Naive thymus-derived CD4-positive, alpha-beta T cell (primary cell): ENCODE data around the gene MAGEA11. TPM values are rescaled to one million over a fixed set of nuclear protein-coding genes. Genes with fewer than 3 reads are reported as not detected.

Source experiments
- ATAC-seq: fragments of 150-1000 bp; cut with Tn5 transposase; 2 replicates; pipeline ENCODE4 v1.10.0; 2021; ENCODE audit warnings: mild to moderate bottlenecking, moderate library complexity
- CTCF ChIA-PET: fragments of 350-600 bp; sonication (Branson Sonifier 250); formaldehyde crosslinking; loops from one replicate; lab custom pipeline; 2021; ENCODE audit warnings: antibody characterized with exemption; lab: Charles Lee
- POLR2A ChIA-PET: fragments of 350-600 bp; sonication (Branson Sonifier 250); formaldehyde crosslinking; loops from one replicate; lab custom pipeline; 2021; ENCODE audit warnings: antibody characterized with exemption, inconsistent platforms; lab: Charles Lee
- DNase-seq, 9 donors: peaks; one replicate each; pipeline versions ENCODE4 v3.0.0 to v3.0.0-alpha.2; 2020 to 2022; ENCODE audit warnings: mixed read lengths in 1 of 9
- H3K27ac ChIP-seq: one replicate; pipeline ENCODE4 v1.7.0; 2013; ENCODE audit warnings: mild to moderate bottlenecking, low read depth, low read length, moderate library complexity
- H3K27me3 ChIP-seq, 2 donors: one replicate each; pipeline ENCODE4 v1.7.0; 2013; ENCODE audit warnings: low read length in 2 of 2, mild to moderate bottlenecking in 2 of 2, moderate library complexity in 2 of 2; ENCODE audit not compliant: control insufficient read depth in 2 of 2, insufficient read depth in 2 of 2
- H3K36me3 ChIP-seq, 3 experiments: 1 replicate in 2 of 3; 2 replicates in 1 of 3; pipeline ENCODE4 v1.7.0; 2013; ENCODE audit warnings: low read length in 3 of 3, mild to moderate bottlenecking in 3 of 3, moderate library complexity in 1 of 3; ENCODE audit not compliant: insufficient read depth in 3 of 3, control insufficient read depth in 2 of 3
- H3K4me1 ChIP-seq, 2 donors: one replicate each; pipeline ENCODE4 v1.7.0; 2013; ENCODE audit warnings: low read length in 2 of 2, mild to moderate bottlenecking in 2 of 2, moderate library complexity in 1 of 2; ENCODE audit not compliant: control insufficient read depth in 2 of 2, insufficient read depth in 2 of 2
- H3K4me3 ChIP-seq: 2 replicates; pipeline ENCODE4 v1.7.0; 2013; ENCODE audit warnings: mild to moderate bottlenecking, low read length
- H3K9me3 ChIP-seq, 3 experiments: 1 replicate in 2 of 3; 2 replicates in 1 of 3; pipeline ENCODE4 v1.7.0; 2013; ENCODE audit warnings: low read length in 3 of 3; ENCODE audit not compliant: control insufficient read depth in 2 of 3
- H3K27ac Mint-ChIP-seq, 9 donors: one replicate each; pipeline ENCODE4 v1.8.0; 2020 to 2022; ENCODE audit warnings: mixed read lengths in 9 of 9, mild to moderate bottlenecking in 8 of 9, moderate library complexity in 5 of 9, inconsistent platforms in 2 of 9
- H3K27me3 Mint-ChIP-seq, 5 donors: one replicate each; pipeline ENCODE4 v1.8.0; 2021 to 2022; ENCODE audit warnings: mixed read lengths in 5 of 5, mild to moderate bottlenecking in 1 of 5
- H3K36me3 Mint-ChIP-seq, 5 donors: one replicate each; pipeline ENCODE4 v1.8.0; 2020 to 2022; ENCODE audit warnings: mixed read lengths in 5 of 5, mild to moderate bottlenecking in 3 of 5, inconsistent platforms in 1 of 5
- H3K4me1 Mint-ChIP-seq, 7 donors: one replicate each; pipeline ENCODE4 v1.8.0; 2020 to 2022; ENCODE audit warnings: mixed read lengths in 7 of 7, mild to moderate bottlenecking in 3 of 7, inconsistent platforms in 1 of 7
- H3K4me3 Mint-ChIP-seq, 10 donors: one replicate each; pipeline ENCODE4 v1.8.0; 2020 to 2022; ENCODE audit warnings: mild to moderate bottlenecking in 10 of 10, mixed read lengths in 10 of 10, moderate library complexity in 6 of 10, inconsistent platforms in 2 of 10
- H3K9me3 Mint-ChIP-seq, 11 donors: one replicate each; pipeline ENCODE4 v1.8.0; 2020 to 2022; ENCODE audit warnings: mixed read lengths in 11 of 11, mild to moderate bottlenecking in 4 of 11, inconsistent platforms in 1 of 11, moderate library complexity in 1 of 11
- intact Hi-C, 2 donors: fragments of 100-400 bp; cut with micrococcal nuclease; formaldehyde crosslinking; loops; one replicate each; pipeline ENCODE4 v1.15.1; 2023
- polyA plus RNA-seq, 2 donors: library from polyadenylated mRNA; unstranded; fragments of 300-500 nt; fragmentation: Illumina TruSeq; gene quantifications; one replicate each; pipeline ENCODE4 v1.2.3, GENCODE V29; 2021
- total RNA-seq, 6 experiments: library from RNA in 5 of 6; stranded (reverse) in 5 of 6; gene quantifications; 1 replicate in 5 of 6; 2 replicates in 1 of 6; pipeline ENCODE4 v1.2.3 and lab custom pipeline; 2021 to 2026

Gene MAGEA11
- total and polyA plus RNA-seq, 7 experiments from 2014 or later = not detected

DNA sequence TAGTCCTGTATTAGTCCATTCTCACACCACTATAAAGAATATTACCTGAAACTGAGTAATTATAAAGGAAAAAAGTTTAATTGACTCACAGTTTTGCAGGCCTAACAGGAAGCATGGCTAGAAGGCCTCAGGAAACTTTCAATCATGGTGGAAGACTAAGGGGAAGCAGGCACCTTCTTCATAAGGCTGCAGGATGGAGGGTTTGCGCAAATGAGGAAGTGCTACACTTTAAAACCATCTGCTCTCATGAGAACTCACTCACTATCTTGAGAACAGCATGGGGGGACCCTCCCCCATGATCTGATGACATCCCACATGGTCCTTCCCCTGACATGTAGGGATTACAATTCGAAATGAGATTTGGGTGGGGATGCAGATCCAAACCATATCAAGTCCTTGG lies 12.1 kb upstream of the MAGEA11 start:
- DNase-seq = no peak
- no peak for ATAC-seq
- H3K27ac ChIP-seq = no peak overlapping the region
- no peaks in the 10 kb centered on the region for H3K27me3 ChIP-seq
- H3K36me3 ChIP-seq = no peaks in the 10 kb centered on the region
- peaks cover 0 to 7% (median 0%) of the 10 kb centered on the region in 11 donors for H3K9me3 Mint-ChIP-seq
- H3K9me3 ChIP-seq = no peaks in the 10 kb centered on the region
- intact Hi-C loops = no loop called here
- no peaks in the 10 kb centered on the region for H3K4me1 ChIP-seq
- ChIA-PET CTCF (interaction anchor here (0.6 kb wide), 1 partner anchor 1074 kb away, joined by 3 read pairs; no protein-coding TSS in a partner anchor), POLR2A (no interaction called here)
- H3K4me3 ChIP-seq = no peak overlapping the region
- peaks cover 0 to 11% (median 4%) of the 10 kb centered on the region in 5 donors for H3K27me3 Mint-ChIP-seq
- no peaks in the 10 kb centered on the region for H3K4me1 Mint-ChIP-seq
- no peak overlapping the region for H3K27ac Mint-ChIP-seq
- H3K4me3 Mint-ChIP-seq = no peak overlapping the region
- no peaks in the 10 kb centered on the region for H3K36me3 Mint-ChIP-seq

DNA sequence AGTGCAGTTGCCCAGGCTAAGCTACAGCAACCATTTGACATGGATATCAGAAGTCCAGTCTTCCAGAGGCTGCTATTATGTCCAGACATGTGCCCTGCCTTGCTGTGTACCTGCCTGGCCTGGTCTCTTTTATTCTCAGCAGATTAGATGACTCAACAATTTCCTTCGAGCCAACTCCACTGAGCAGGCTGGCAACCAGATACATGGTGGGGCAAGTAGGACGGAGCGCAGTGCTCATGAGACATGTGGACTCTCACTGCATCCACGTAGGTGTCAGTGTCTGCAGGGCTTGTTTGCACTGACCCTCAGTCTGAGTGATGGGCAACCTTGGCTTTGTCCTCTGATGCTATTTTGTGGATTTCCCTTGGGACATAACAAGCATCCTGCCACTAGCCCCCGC lies 7.2 kb upstream of the MAGEA11 start:
- Mint-ChIP-seq H3K27me3 (peaks cover 0 to 15% (median 3%) of the 10 kb centered on the region in 5 donors), H3K4me3 (no peak overlapping the region), H3K4me1 (no peaks in the 10 kb centered on the region), H3K27ac (no peak overlapping the region), H3K9me3 (peaks cover 0 to 7% (median 0%) of the 10 kb centered on the region in 11 donors), H3K36me3 (no peaks in the 10 kb centered on the region)
- CTCF ChIA-PET = no interaction called here
- POLR2A ChIA-PET = no interaction called here
- Histone ChIP-seq H3K4me1 (no peaks in the 10 kb centered on the region), H3K27me3 (no peaks in the 10 kb centered on the region), H3K27ac (no peak overlapping the region), H3K4me3 (no peak overlapping the region), H3K36me3 (no peaks in the 10 kb centered on the region), H3K9me3 (no peaks in the 10 kb centered on the region)
- DNase-seq (no peak), ATAC-seq (no peak)
- intact Hi-C loops = no loop called here

DNA sequence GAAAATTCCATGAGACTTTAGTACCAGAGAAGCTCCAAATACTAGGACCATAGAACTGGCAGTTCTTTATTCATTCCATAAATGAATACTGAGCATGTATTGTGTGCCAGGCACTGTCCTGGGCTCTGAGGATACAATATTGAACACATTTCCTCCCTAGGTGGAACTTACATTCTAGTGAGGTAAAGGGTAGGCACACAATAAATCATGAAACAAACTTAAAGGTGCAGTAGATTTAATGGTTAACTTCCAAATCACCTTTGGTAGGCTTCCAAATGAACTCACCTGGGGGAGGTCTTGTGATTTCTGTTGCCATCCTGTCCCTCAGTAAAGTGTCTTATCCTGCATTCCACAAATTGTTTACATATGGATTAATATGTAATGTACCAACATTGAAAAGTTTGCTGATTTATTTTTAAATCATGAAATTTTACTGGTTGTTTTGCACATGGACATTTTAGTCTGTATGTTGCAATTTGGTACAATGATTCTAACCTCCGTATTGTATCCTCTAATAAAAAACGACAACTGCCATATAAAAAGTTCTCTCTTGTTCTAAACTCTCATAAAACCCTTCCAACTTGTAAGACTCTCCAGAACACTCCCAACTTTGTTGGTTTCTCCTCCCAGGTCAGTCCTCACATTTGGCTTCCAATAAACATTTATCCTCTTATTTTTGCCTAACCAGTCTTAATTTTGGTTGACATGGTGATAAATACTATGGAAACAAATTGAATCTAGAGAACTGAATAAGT lies 4.5 kb upstream of the MAGEA11 start:
- Histone ChIP-seq H3K4me3 (no peak overlapping the region), H3K27ac (no peak overlapping the region), H3K9me3 (no peaks in the 10 kb centered on the region), H3K36me3 (no peaks in the 10 kb centered on the region), H3K4me1 (no peaks in the 10 kb centered on the region), H3K27me3 (no peaks in the 10 kb centered on the region)
- no peaks in the 10 kb centered on the region for H3K4me1 Mint-ChIP-seq
- intact Hi-C loops = no loop called here
- ATAC-seq (no peak), DNase-seq (no peak)
- no peak overlapping the region for H3K27ac Mint-ChIP-seq
- no peaks in the 10 kb centered on the region for H3K36me3 Mint-ChIP-seq
- H3K9me3 Mint-ChIP-seq = peaks cover 0 to 2% (median 0%) of the 10 kb centered on the region in 11 donors
- peaks cover 0 to 15% (median 3%) of the 10 kb centered on the region in 5 donors for H3K27me3 Mint-ChIP-seq
- ChIA-PET CTCF (no interaction called here), POLR2A (no interaction called here)
- no peak overlapping the region for H3K4me3 Mint-ChIP-seq

DNA sequence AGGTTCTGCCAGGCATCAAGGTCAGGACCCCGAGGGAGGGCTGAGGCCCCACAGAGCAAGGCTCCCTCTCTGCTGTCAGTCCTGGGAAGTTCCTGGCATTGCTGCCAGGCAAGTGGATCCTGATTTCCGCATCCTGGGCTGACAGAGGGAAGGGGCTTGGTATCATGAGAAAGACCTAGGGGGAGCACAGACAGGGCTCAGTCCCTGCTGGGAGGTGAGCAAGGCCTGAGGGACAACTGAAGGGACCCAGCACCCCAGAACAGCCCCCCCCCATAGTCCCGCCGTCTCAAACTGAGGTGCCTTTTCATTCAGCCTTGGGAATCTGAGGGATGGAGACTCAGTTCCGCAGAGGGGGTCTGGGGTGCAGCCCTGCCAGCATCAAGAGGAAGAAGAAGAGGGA lies 971 bp downstream of the MAGEA11 start:
- H3K4me1 Mint-ChIP-seq = no peaks in the 10 kb centered on the region
- no peak overlapping the region for H3K27ac ChIP-seq
- H3K4me3 Mint-ChIP-seq = no peak overlapping the region
- DNase-seq (no peak), ATAC-seq (no peak)
- H3K36me3 ChIP-seq = no peaks in the 10 kb centered on the region
- H3K4me3 ChIP-seq = no peak overlapping the region
- H3K27ac Mint-ChIP-seq = no peak overlapping the region
- peaks cover 0 to 8% (median 0%) of the 10 kb centered on the region in 5 donors for H3K27me3 Mint-ChIP-seq
- H3K9me3 ChIP-seq = no peaks in the 10 kb centered on the region
- POLR2A ChIA-PET = no interaction called here
- no peaks in the 10 kb centered on the region for H3K36me3 Mint-ChIP-seq
- intact Hi-C loops = no loop called here
- H3K27me3 ChIP-seq = no peaks in the 10 kb centered on the region
- H3K9me3 Mint-ChIP-seq = no peaks in the 10 kb centered on the region
- no peaks in the 10 kb centered on the region for H3K4me1 ChIP-seq
- CTCF ChIA-PET = no interaction called here

DNA sequence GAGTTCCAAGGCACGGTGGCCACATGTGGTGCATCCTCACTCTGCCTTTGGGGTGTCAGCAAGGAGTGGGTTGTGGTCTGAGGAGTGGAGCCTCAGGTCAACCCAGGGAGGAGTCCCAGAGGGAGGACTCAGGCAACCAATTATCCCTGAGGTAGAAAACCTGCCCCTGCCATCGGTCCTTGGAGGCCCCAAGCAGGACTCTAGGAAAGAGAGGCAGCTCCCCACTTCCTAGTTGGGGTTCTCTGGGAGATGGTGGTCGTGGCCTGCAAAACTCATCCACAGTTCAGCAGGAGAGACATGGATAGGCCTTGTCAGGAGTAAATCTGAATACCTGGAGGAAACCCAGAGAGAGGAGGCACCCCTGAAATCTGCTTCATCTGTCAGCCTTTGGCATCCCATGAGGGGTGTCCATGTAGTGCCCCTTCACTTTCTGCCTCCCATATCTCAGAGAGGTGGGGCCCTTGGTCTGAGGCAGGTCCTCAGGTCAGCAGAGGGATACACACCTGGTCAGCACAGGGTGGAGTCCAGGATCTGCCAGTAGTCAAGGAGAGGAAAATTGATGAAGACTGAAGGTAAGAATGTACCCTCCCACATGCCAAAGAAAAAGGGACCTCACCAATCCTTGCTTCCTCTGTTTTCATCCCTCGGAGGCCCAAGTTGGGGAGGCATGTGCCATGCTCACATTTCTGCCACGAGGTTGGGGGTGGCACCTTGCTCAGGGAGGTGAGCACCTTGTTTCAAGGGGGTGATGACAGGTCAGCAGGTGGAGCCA lies 1.6 kb downstream of the MAGEA11 start:
- no peaks in the 10 kb centered on the region for H3K36me3 ChIP-seq
- intact Hi-C loops = no loop called here
- DNase-seq = no peak
- Mint-ChIP-seq H3K27me3 (peaks cover 0 to 1% (median 0%) of the 10 kb centered on the region in 5 donors), H3K9me3 (no peaks in the 10 kb centered on the region), H3K4me3 (no peak overlapping the region), H3K27ac (no peak overlapping the region), H3K36me3 (no peaks in the 10 kb centered on the region), H3K4me1 (no peaks in the 10 kb centered on the region)
- ATAC-seq = no peak
- no peaks in the 10 kb centered on the region for H3K4me1 ChIP-seq
- H3K27me3 ChIP-seq = no peaks in the 10 kb centered on the region
- H3K27ac ChIP-seq = no peak overlapping the region
- ChIA-PET CTCF (no interaction called here), POLR2A (no interaction called here)
- H3K9me3 ChIP-seq = no peaks in the 10 kb centered on the region
- no peak overlapping the region for H3K4me3 ChIP-seq

DNA sequence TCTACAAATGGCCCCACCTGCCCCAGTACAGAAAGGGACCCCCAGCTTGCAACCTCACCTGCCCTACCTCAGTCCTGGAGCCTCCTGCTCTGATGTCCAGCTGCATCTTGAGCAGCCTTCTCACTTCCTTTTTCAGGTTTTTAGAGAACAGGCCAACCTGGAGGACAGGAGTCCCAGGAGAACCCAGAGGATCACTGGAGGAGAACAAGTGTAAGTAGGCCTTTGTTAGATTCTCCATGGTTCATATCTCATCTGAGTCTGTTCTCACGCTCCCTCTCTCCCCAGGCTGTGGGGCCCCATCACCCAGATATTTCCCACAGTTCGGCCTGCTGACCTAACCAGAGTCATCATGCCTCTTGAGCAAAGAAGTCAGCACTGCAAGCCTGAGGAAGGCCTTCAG lies 3.6 kb downstream of the MAGEA11 start:
- Histone ChIP-seq H3K27ac (no peak overlapping the region), H3K36me3 (no peaks in the 10 kb centered on the region), H3K4me1 (no peaks in the 10 kb centered on the region), H3K27me3 (no peaks in the 10 kb centered on the region), H3K4me3 (no peak overlapping the region), H3K9me3 (no peaks in the 10 kb centered on the region)
- no peak overlapping the region for H3K27ac Mint-ChIP-seq
- ChIA-PET POLR2A (no interaction called here), CTCF (no interaction called here)
- H3K36me3 Mint-ChIP-seq = no peaks in the 10 kb centered on the region
- no peak overlapping the region for H3K4me3 Mint-ChIP-seq
- no peaks in the 10 kb centered on the region for H3K4me1 Mint-ChIP-seq
- no peak for DNase-seq
- H3K9me3 Mint-ChIP-seq = no peaks in the 10 kb centered on the region
- no peak for ATAC-seq
- intact Hi-C loops = no loop called here
- H3K27me3 Mint-ChIP-seq = no peaks in the 10 kb centered on the region
